ENCODE measurements around the gene PAIP2.

DNA sequence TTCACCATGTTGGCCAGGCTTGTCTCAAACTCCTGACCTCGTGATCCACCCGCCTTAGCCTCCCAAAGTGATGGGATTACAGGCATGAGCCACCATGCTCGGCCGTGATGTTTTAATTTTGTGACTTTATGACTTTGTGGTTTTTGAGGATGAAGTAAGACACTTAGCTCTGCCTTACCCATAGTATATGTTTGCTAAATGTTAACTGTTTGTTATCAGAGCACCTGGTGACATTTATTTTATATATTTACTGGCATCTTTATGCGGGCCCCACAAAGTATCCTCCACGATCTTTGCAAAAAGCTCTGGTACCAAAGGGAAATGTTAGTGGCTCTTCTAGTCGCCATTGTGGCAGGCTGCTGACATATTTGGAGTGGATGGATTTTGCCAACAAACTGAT lies 34.7 kb downstream of the PAIP2 start:
- TF ChIP-seq POLR2A (IDR thresholded peaks at IDR 0.05; ENCODE audit: low read length) (no peak), GATA1 (IDR thresholded peaks at IDR 0.05; ENCODE audit: low read depth, low read length) (no peak)

Data from erythroblast (primary cell).